GM06990 (cell line): ENCODE measurements around the gene NFIA.

Experiments
- DNase-seq: peaks from one replicate; pipeline ENCODE4 v3.0.0-alpha.2; 2011; ENCODE audit not compliant: insufficient read length; ENCODE audit errors: extremely low read depth
- H3K27me3 ChIP-seq: replicated peaks from 2 replicates; pipeline ENCODE4 v1.6.0; 2011; ENCODE audit warnings: low read length; ENCODE audit not compliant: control insufficient read depth, insufficient read depth
- H3K36me3 ChIP-seq: 2 replicates; pipeline ENCODE4 v1.5.1; 2011; ENCODE audit warnings: low read length; ENCODE audit not compliant: control insufficient read depth, insufficient read depth
- H3K4me3 ChIP-seq: replicated peaks from 2 replicates; pipeline ENCODE4 v1.5.1; 2011; ENCODE audit warnings: low read depth, mild to moderate bottlenecking, control low read depth, low read length
- CTCF ChIP-seq: IDR thresholded peaks from 2 replicates; pipeline ENCODE4 v1.5.1; 2011; ENCODE audit warnings: low read length, control low read depth, mild to moderate bottlenecking, inconsistent platforms; ENCODE audit not compliant: insufficient read depth, poor library complexity, severe bottlenecking

The NFIA gene

GRCh38 chr1:61287014-61287413 is 204.7 kb downstream of the NFIA start:
- H3K27me3 ChIP-seq: peaks cover 2% of the 10 kb centered on the region; the same call in 1 of the 2 replicates
- H3K4me3 ChIP-seq: no peak overlapping the region
- H3K36me3 ChIP-seq: no peaks in the 10 kb centered on the region
- no peak for DNase-seq
- TF ChIP-seq CTCF: no peak

GRCh38 chr1:61287734-61288133 is 205.4 kb downstream of the NFIA start:
- Histone ChIP-seq H3K4me3 (no peak overlapping the region), H3K36me3 (no peaks in the 10 kb centered on the region), H3K27me3 (peaks cover 2% of the 10 kb centered on the region; the same call in 1 of the 2 replicates)
- TF ChIP-seq CTCF: no peak
- DNase-seq: no peak

- Histone ChIP-seq H3K27me3 (peaks cover 2% of the 10 kb centered on the region; the same call in 1 of the 2 replicates), H3K36me3 (no peaks in the 10 kb centered on the region), H3K4me3 (no peak overlapping the region)
- DNase-seq: no peak
- TF ChIP-seq CTCF: no peak
Measured at GRCh38 chr1:61289232-61290098, 207.1 kb downstream of the NFIA start.

- H3K36me3 ChIP-seq: no peaks in the 10 kb centered on the region
- no peak for TF ChIP-seq CTCF
- no peak for DNase-seq
- no peak overlapping the region for H3K4me3 ChIP-seq
- H3K27me3 ChIP-seq: peaks cover 2% of the 10 kb centered on the region; the same call in 1 of the 2 replicates
Measured at GRCh38 chr1:61290525-61290924, 208.2 kb downstream of the NFIA start.

GRCh38 chr1:61293197-61293596 is 210.8 kb downstream of the NFIA start:
- no peak for DNase-seq
- no peaks in the 10 kb centered on the region for H3K36me3 ChIP-seq
- no peak overlapping the region for H3K4me3 ChIP-seq
- no peak for TF ChIP-seq CTCF
- peaks cover 2% of the 10 kb centered on the region; the same call in 1 of the 2 replicates for H3K27me3 ChIP-seq

- Histone ChIP-seq H3K36me3 (no peaks in the 10 kb centered on the region), H3K27me3 (peaks cover 1% of the 10 kb centered on the region; the same call in 1 of the 2 replicates), H3K4me3 (no peak overlapping the region)
- no peak for DNase-seq
- TF ChIP-seq CTCF: no peak
Measured at GRCh38 chr1:61293986-61294504, 211.7 kb downstream of the NFIA start.
